K562 (cell line): ENCODE data around the gene B3GNT4. TPM values are rescaled to one million over a fixed set of nuclear protein-coding genes. Genes with fewer than 3 reads are reported as not detected.

Experiments
- ATAC-seq: fragments of 200-7000 bp; cut with Tn5 transposase; 3 replicates; pipeline ENCODE4 v1.9.1; 2020; ENCODE audit warnings: moderate library complexity
- BruUV-seq: library from RNA; stranded (reverse); fragments of 400-500 nt; replicated peaks from 2 replicates; lab custom pipeline; 2021; lab: Mats Ljungman, UMichigan
- CTCF ChIA-PET: fragments of 300-600 bp; formaldehyde crosslinking; extraction: SDS; loops from one replicate; lab custom pipeline; 2021; ENCODE audit warnings: low intra/inter-chr PET ratio; lab: Yijun Ruan, JAX
- POLR2A ChIA-PET: fragments of 300-600, 350-650 bp; sonication (Branson Sonifier 250); formaldehyde crosslinking; extraction: SDS; loops from one replicate; lab custom pipeline; 2021; ENCODE audit warnings: antibody characterized with exemption, inconsistent platforms; lab: Yijun Ruan, JAX
- DNase-seq, 4 experiments: peaks; one replicate each; pipeline versions ENCODE4 v3.0.0 to v3.0.0-alpha.2; 2011 to 2018; ENCODE audit warnings: low spot score in 3 of 4, mixed read lengths in 3 of 4; ENCODE audit errors: extremely low read depth in 1 of 4
- FAIRE-seq: peaks from 2 replicates; lab custom pipeline; 2011; peaks lifted over from hg19 to GRCh38; lab: Jason Lieb, UNC
- H2AFZ ChIP-seq: 2 replicates; pipeline ENCODE4 v1.6.0; 2011; ENCODE audit warnings: low read depth, low read length, control low read depth, inconsistent platforms
- H3K27ac ChIP-seq: fragments of 200-600 bp; 3 replicates; pipeline ENCODE4 v1.8.0; 2011; ENCODE audit warnings: low read depth, mild to moderate bottlenecking, control low read depth, inconsistent platforms, low read length, moderate library complexity, mixed read lengths; ENCODE audit errors: extremely low read depth
- H3K27me3 ChIP-seq, 2 experiments: fragments of 300-600 bp in 1 of 2; 2 replicates in 1 of 2; 3 replicates in 1 of 2; pipeline versions ENCODE4 v1.6.0 to v1.8.0; 2011; ENCODE audit warnings: inconsistent platforms in 2 of 2, low read length in 2 of 2, mild to moderate bottlenecking in 1 of 2, mixed read lengths in 1 of 2, moderate library complexity in 1 of 2; ENCODE audit not compliant: control insufficient read depth in 2 of 2, insufficient read depth in 2 of 2
- H3K36me3 ChIP-seq: fragments of 300-600 bp; 3 replicates; pipeline ENCODE4 v1.8.0; 2011; ENCODE audit warnings: mild to moderate bottlenecking, low read length, inconsistent platforms; ENCODE audit not compliant: control insufficient read depth, insufficient read depth
- H3K4me1 ChIP-seq, 2 experiments: fragments of 200-600 bp in 1 of 2; replicated peaks in 1 of 2; 2 replicates in 1 of 2; 3 replicates in 1 of 2; pipeline versions ENCODE4 v1.5.1 to v1.8.0; 2011; ENCODE audit warnings: inconsistent platforms in 2 of 2, low read length in 2 of 2, mild to moderate bottlenecking in 1 of 2, mixed read lengths in 1 of 2, moderate library complexity in 1 of 2; ENCODE audit not compliant: control insufficient read depth in 2 of 2, insufficient read depth in 2 of 2
- H3K4me2 ChIP-seq: 2 replicates; pipeline ENCODE4 v1.6.1; 2011; ENCODE audit warnings: low read length, control low read depth, inconsistent platforms, mixed read lengths; ENCODE audit not compliant: insufficient read depth
- H3K4me3 ChIP-seq: fragments of 200-600 bp; sonication (generic), shearing (Covaris generic); 2 replicates; pipeline ENCODE4 v1.5.1; 2016; ENCODE audit warnings: control low read depth, inconsistent platforms
- H3K79me2 ChIP-seq: fragments of 200-600 bp; 3 replicates; pipeline ENCODE4 v1.8.0; 2011; ENCODE audit warnings: low read length, inconsistent platforms; ENCODE audit not compliant: control insufficient read depth, insufficient read depth
- H3K9ac ChIP-seq, 2 experiments: 2 replicates each; pipeline versions ENCODE4 v1.6.0 to v1.6.1; 2011; ENCODE audit warnings: low read depth in 2 of 2, low read length in 2 of 2, control low read depth in 1 of 2, inconsistent platforms in 1 of 2, mild to moderate bottlenecking in 1 of 2, mixed read lengths in 1 of 2; ENCODE audit not compliant: insufficient read depth in 1 of 2
- H3K9me1 ChIP-seq: one replicate; pipeline ENCODE4 v1.6.0; 2011; ENCODE audit warnings: inconsistent platforms, mild to moderate bottlenecking, low read length, moderate library complexity; ENCODE audit not compliant: control insufficient read depth, insufficient read depth
- H3K9me3 ChIP-seq: replicated peaks from 2 replicates; pipeline ENCODE4 v1.5.1; 2011; ENCODE audit warnings: low read depth, low read length, inconsistent platforms; ENCODE audit not compliant: control insufficient read depth, insufficient read depth
- H4K20me1 ChIP-seq: replicated peaks from 2 replicates; pipeline ENCODE4 v1.6.1; 2011; ENCODE audit warnings: low read length, inconsistent platforms, mixed read lengths; ENCODE audit not compliant: control insufficient read depth, insufficient read depth
- C11orf30 ChIP-seq: fragments of 450-650 bp; IDR thresholded peaks from 2 replicates; pipeline ENCODE4 v1.6.1; 2016; ENCODE audit warnings: low read depth, mild to moderate bottlenecking
- CHAMP1 ChIP-seq: fragments of 450-650 bp; IDR thresholded peaks from 2 replicates; pipeline ENCODE4 v1.6.1; 2016; ENCODE audit warnings: mild to moderate bottlenecking
- FOXA1 ChIP-seq: fragments of 450-650 bp; IDR thresholded peaks from 2 replicates; pipeline ENCODE4 v1.6.1; 2016; ENCODE audit warnings: mild to moderate bottlenecking, borderline replicate concordance
- NFATC3 ChIP-seq: fragments of 450-650 bp; IDR thresholded peaks from 2 replicates; pipeline ENCODE4 v1.6.1; 2017; ENCODE audit warnings: mild to moderate bottlenecking
- TBL1XR1 ChIP-seq, 2 experiments: IDR thresholded peaks; 2 replicates each; pipeline ENCODE4 v1.6.1; 2012; ENCODE audit warnings: improper control_type of control experiment in 2 of 2, low read length in 2 of 2, mild to moderate bottlenecking in 1 of 2
- ZNF174 ChIP-seq: fragments of 250-450 bp; sonication (Bioruptor Pico); IDR thresholded peaks from 2 replicates; pipeline ENCODE4 v1.4.0; 2020; ENCODE audit warnings: mild to moderate bottlenecking
- WGBS: fragments of 100-300 bp; shearing (Covaris generic); methylation state at CpG from one replicate; pipeline ENCODE4 v1.1.6; 2016; ENCODE audit warnings: low coverage, mixed read lengths; ENCODE audit not compliant: insufficient coverage; ENCODE audit errors: missing lambda C conversion rate; 5-methylcytosine and 5-hydroxymethylcytosine counted together
- in situ Hi-C: fragments of 300-500 bp; cut with MboI; formaldehyde crosslinking; loops from 4 replicates; pipeline ENCODE4 v1.15.0; 2018; ENCODE audit warnings: inconsistent platforms, mixed read lengths
- intact Hi-C: fragments of 100-400 bp; cut with micrococcal nuclease; formaldehyde crosslinking; loops from 2 replicates; pipeline ENCODE4 v1.14.2; 2022
- polyA plus RNA-seq, 8 experiments: library from polyadenylated mRNA; depleted of rRNA in 4 of 8; stranded (reverse) in 5 of 8; unstranded in 3 of 8; fragments of >200 nt; fragmentation: Nextera tagmentation in 2 of 8; fragmentation: Illumina TruSeq in 1 of 8; extraction: Ambion mirVana in 2 of 8; extraction: Trizol in 1 of 8; gene quantifications; 2 replicates each; pipeline versions ENCODE4 v1.2.1 to v1.2.3, GENCODE V29; 2011 to 2014; ENCODE audit warnings: inconsistent platforms in 1 of 8, missing spikeins in 1 of 8
- total RNA-seq, 7 experiments: library from RNA; depleted of rRNA in 6 of 7; stranded (reverse); fragments of >200 nt in 6 of 7; fragmentation: Illumina TruSeq in 2 of 7; extraction: Trizol in 2 of 7; gene quantifications; 2 replicates each; pipeline versions ENCODE4 v1.2.1 to v1.2.3, GENCODE V29; 2011 to 2021; ENCODE audit warnings: low replicate concordance in 1 of 7
- TF ChIP-seq, protein P1 (sequence below): fragments of 450-650 bp; IDR thresholded peaks from 2 replicates; pipeline ENCODE4 v1.6.1; 2016; ENCODE audit warnings: mild to moderate bottlenecking, moderate library complexity

The B3GNT4 gene
- total and polyA plus RNA-seq, 9 of the 15 experiments (the other 6 are each of a cell fraction or from before 2014, with no cell fraction given), result 0.17 to 3.2 (median 1.3) TPM

- no peak for TF ChIP-seq CHAMP1
Observed at GRCh38 chr12:122194804-122195203, 8.7 kb upstream of the B3GNT4 start (continued).

GRCh38 chr12:122195405-122195804, 8.1 kb upstream of the B3GNT4 start:
- Histone ChIP-seq H2AFZ (no peak overlapping the region), H3K9me3 (peaks cover 14% of the 10 kb centered on the region), H3K4me3 (no peak overlapping the region), H3K9me1 (no peaks in the 10 kb centered on the region), H3K9ac (no peak overlapping the region), H3K79me2 (no peaks in the 10 kb centered on the region), H4K20me1 (no peaks in the 10 kb centered on the region), H3K27me3 (no peaks in the 10 kb centered on the region), H3K4me1 (peaks cover 23 to 28% of the 10 kb centered on the region in 2 experiments), H3K36me3 (no peaks in the 10 kb centered on the region), H3K4me2 (no peak overlapping the region), H3K27ac (no peak overlapping the region)
- ATAC-seq (no peak), FAIRE-seq (no peak), DNase-seq (no peak)
- intact Hi-C loops, result no loop called here
- CTCF ChIA-PET, result no interaction called here
- in situ Hi-C loops, result no loop called here
- POLR2A ChIA-PET, result interaction anchor here (0.7 kb wide), 1 partner anchor 26 kb away, joined by 3 read pairs; no protein-coding TSS in a partner anchor
- WGBS, result 73% methylated on average over 4 of the region's 4 CpGs
- BruUV-seq, result no TSS peak
- TF ChIP-seq FOXA1 (no peak), C11orf30 (no peak), TBL1XR1 (IDR thresholded peaks at IDR 0.05; ENCODE audit: low read length in 2 of 2) (no peak), ZNF174 (CRISPR knock-in tag) (no peak), NFATC3 (no peak)
- TF ChIP-seq, protein P1, sequence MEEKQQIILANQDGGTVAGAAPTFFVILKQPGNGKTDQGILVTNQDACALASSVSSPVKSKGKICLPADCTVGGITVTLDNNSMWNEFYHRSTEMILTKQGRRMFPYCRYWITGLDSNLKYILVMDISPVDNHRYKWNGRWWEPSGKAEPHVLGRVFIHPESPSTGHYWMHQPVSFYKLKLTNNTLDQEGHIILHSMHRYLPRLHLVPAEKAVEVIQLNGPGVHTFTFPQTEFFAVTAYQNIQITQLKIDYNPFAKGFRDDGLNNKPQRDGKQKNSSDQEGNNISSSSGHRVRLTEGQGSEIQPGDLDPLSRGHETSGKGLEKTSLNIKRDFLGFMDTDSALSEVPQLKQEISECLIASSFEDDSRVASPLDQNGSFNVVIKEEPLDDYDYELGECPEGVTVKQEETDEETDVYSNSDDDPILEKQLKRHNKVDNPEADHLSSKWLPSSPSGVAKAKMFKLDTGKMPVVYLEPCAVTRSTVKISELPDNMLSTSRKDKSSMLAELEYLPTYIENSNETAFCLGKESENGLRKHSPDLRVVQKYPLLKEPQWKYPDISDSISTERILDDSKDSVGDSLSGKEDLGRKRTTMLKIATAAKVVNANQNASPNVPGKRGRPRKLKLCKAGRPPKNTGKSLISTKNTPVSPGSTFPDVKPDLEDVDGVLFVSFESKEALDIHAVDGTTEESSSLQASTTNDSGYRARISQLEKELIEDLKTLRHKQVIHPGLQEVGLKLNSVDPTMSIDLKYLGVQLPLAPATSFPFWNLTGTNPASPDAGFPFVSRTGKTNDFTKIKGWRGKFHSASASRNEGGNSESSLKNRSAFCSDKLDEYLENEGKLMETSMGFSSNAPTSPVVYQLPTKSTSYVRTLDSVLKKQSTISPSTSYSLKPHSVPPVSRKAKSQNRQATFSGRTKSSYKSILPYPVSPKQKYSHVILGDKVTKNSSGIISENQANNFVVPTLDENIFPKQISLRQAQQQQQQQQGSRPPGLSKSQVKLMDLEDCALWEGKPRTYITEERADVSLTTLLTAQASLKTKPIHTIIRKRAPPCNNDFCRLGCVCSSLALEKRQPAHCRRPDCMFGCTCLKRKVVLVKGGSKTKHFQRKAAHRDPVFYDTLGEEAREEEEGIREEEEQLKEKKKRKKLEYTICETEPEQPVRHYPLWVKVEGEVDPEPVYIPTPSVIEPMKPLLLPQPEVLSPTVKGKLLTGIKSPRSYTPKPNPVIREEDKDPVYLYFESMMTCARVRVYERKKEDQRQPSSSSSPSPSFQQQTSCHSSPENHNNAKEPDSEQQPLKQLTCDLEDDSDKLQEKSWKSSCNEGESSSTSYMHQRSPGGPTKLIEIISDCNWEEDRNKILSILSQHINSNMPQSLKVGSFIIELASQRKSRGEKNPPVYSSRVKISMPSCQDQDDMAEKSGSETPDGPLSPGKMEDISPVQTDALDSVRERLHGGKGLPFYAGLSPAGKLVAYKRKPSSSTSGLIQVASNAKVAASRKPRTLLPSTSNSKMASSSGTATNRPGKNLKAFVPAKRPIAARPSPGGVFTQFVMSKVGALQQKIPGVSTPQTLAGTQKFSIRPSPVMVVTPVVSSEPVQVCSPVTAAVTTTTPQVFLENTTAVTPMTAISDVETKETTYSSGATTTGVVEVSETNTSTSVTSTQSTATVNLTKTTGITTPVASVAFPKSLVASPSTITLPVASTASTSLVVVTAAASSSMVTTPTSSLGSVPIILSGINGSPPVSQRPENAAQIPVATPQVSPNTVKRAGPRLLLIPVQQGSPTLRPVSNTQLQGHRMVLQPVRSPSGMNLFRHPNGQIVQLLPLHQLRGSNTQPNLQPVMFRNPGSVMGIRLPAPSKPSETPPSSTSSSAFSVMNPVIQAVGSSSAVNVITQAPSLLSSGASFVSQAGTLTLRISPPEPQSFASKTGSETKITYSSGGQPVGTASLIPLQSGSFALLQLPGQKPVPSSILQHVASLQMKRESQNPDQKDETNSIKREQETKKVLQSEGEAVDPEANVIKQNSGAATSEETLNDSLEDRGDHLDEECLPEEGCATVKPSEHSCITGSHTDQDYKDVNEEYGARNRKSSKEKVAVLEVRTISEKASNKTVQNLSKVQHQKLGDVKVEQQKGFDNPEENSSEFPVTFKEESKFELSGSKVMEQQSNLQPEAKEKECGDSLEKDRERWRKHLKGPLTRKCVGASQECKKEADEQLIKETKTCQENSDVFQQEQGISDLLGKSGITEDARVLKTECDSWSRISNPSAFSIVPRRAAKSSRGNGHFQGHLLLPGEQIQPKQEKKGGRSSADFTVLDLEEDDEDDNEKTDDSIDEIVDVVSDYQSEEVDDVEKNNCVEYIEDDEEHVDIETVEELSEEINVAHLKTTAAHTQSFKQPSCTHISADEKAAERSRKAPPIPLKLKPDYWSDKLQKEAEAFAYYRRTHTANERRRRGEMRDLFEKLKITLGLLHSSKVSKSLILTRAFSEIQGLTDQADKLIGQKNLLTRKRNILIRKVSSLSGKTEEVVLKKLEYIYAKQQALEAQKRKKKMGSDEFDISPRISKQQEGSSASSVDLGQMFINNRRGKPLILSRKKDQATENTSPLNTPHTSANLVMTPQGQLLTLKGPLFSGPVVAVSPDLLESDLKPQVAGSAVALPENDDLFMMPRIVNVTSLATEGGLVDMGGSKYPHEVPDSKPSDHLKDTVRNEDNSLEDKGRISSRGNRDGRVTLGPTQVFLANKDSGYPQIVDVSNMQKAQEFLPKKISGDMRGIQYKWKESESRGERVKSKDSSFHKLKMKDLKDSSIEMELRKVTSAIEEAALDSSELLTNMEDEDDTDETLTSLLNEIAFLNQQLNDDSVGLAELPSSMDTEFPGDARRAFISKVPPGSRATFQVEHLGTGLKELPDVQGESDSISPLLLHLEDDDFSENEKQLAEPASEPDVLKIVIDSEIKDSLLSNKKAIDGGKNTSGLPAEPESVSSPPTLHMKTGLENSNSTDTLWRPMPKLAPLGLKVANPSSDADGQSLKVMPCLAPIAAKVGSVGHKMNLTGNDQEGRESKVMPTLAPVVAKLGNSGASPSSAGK, result no peak
